Astrocyte (in vitro differentiated cells and primary cell): Measurements from ENCODE around the gene RRP1.

Source experiments
- EZH2 ChIP-seq: IDR thresholded peaks from 2 replicates; pipeline ENCODE4 v1.6.1; 2012; ENCODE audit warnings: mild to moderate bottlenecking, low read length, inconsistent platforms; ENCODE audit not compliant: insufficient read depth
- TF ChIP-seq, protein P1 (sequence below): IDR thresholded peaks from 2 replicates; pipeline ENCODE4 v1.5.1; 2011; ENCODE audit warnings: low read depth, mild to moderate bottlenecking, inconsistent platforms, low read length, moderate library complexity; ENCODE audit not compliant: insufficient read depth

DNA sequence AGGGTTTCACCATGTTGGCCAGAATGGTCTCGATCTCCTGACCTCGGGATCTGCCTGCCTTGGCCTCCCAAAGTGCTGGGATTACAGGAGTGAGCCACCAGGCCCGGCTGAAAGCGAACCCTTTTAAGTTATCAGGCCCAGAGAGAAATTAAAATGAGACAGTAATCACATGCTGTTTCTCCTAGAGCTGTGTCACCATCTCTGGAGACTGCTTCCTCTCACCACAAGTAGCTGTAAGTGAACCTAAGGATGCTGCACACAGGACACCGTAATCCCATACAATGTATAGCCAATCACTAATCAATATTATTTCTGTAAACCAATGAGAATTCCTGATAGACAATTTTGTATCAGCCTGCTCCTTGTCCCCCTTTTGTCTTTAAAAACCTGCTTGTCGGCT is 7.5 kb upstream of the RRP1 start:
- TF ChIP-seq, protein P1, sequence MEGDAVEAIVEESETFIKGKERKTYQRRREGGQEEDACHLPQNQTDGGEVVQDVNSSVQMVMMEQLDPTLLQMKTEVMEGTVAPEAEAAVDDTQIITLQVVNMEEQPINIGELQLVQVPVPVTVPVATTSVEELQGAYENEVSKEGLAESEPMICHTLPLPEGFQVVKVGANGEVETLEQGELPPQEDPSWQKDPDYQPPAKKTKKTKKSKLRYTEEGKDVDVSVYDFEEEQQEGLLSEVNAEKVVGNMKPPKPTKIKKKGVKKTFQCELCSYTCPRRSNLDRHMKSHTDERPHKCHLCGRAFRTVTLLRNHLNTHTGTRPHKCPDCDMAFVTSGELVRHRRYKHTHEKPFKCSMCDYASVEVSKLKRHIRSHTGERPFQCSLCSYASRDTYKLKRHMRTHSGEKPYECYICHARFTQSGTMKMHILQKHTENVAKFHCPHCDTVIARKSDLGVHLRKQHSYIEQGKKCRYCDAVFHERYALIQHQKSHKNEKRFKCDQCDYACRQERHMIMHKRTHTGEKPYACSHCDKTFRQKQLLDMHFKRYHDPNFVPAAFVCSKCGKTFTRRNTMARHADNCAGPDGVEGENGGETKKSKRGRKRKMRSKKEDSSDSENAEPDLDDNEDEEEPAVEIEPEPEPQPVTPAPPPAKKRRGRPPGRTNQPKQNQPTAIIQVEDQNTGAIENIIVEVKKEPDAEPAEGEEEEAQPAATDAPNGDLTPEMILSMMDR: no peak
- no peak for TF ChIP-seq EZH2
